ENCODE results near the gene MFSD6. TPM values are rescaled to one million over a fixed set of nuclear protein-coding genes. Genes with fewer than 3 reads are reported as not detected.

MFSD6 gene
- total RNA-seq, 4 donors from 2014 or later: 3.6 to 30.3 (median 28.4) TPM

GRCh38 chr2:190478572-190479195, 70.5 kb downstream of the MFSD6 start:
- TF ChIP-seq POLR2A (IDR thresholded peaks at IDR 0.05) (no peak), CTCF (IDR thresholded peaks at IDR 0.05) (no peak)
- intact Hi-C loops (cut with DNase I; ENCODE audit: low total_unique reads): no loop called here
- Histone ChIP-seq H3K4me3 (no peak overlapping the region), H3K4me1 (no peaks in the 10 kb centered on the region), H3K27ac (peak overlapping the region; percentile 42 to 80), H3K36me3 (no peaks in the 10 kb centered on the region), H3K9me3 (no peaks in the 10 kb centered on the region), H3K27me3 (no peaks in the 10 kb centered on the region)
- no peak for DNase-seq

GRCh38 chr2:190481339-190481738, 73.2 kb downstream of the MFSD6 start:
- no peak for DNase-seq
- TF ChIP-seq POLR2A (IDR thresholded peaks at IDR 0.05): no peak
- no peak for TF ChIP-seq CTCF (IDR thresholded peaks at IDR 0.05)
- H3K27me3 ChIP-seq: no peaks in the 10 kb centered on the region
- no peaks in the 10 kb centered on the region for H3K4me1 ChIP-seq
- no peaks in the 10 kb centered on the region for H3K36me3 ChIP-seq
- intact Hi-C loops (cut with DNase I; ENCODE audit: low total_unique reads): no loop called here
- H3K4me3 ChIP-seq: no peak overlapping the region
- no peak overlapping the region for H3K27ac ChIP-seq
- no peaks in the 10 kb centered on the region for H3K9me3 ChIP-seq

- Histone ChIP-seq H3K9me3 (no peaks in the 10 kb centered on the region), H3K27ac (no peak overlapping the region), H3K4me3 (no peak overlapping the region), H3K4me1 (no peaks in the 10 kb centered on the region), H3K36me3 (no peaks in the 10 kb centered on the region), H3K27me3 (no peaks in the 10 kb centered on the region)
- DNase-seq: no peak
- intact Hi-C loops (cut with DNase I; ENCODE audit: low total_unique reads): no loop called here
- TF ChIP-seq CTCF (IDR thresholded peaks at IDR 0.05) (no peak), POLR2A (IDR thresholded peaks at IDR 0.05) (no peak)
Measured at GRCh38 chr2:190482451-190482850, 74.3 kb downstream of the MFSD6 start.

GRCh38 chr2:190486037-190486623, 78.0 kb downstream of the MFSD6 start:
- intact Hi-C loops (cut with DNase I; ENCODE audit: low total_unique reads): no loop called here
- DNase-seq: no peak
- Histone ChIP-seq H3K4me1 (no peaks in the 10 kb centered on the region), H3K36me3 (no peaks in the 10 kb centered on the region), H3K9me3 (no peaks in the 10 kb centered on the region), H3K27me3 (no peaks in the 10 kb centered on the region), H3K4me3 (no peak overlapping the region), H3K27ac (no peak overlapping the region)
- TF ChIP-seq POLR2A (IDR thresholded peaks at IDR 0.05): no peak
- no peak for TF ChIP-seq CTCF (IDR thresholded peaks at IDR 0.05)

- DNase-seq: no peak
- no peaks in the 10 kb centered on the region for H3K27me3 ChIP-seq
- TF ChIP-seq CTCF (IDR thresholded peaks at IDR 0.05) (no peak), POLR2A (IDR thresholded peaks at IDR 0.05) (no peak)
Measured at GRCh38 chr2:190488516-190489233, 80.5 kb downstream of the MFSD6 start.

More at GRCh38 chr2:190488516-190489233, 80.5 kb downstream of the MFSD6 start:
- no peak overlapping the region for H3K4me3 ChIP-seq
- no peaks in the 10 kb centered on the region for H3K4me1 ChIP-seq
- intact Hi-C loops (cut with DNase I; ENCODE audit: low total_unique reads): no loop called here
- H3K9me3 ChIP-seq: no peaks in the 10 kb centered on the region
- no peak overlapping the region for H3K27ac ChIP-seq
- H3K36me3 ChIP-seq: no peaks in the 10 kb centered on the region
